Fibroblast of lung (primary cell): Measurements from ENCODE around the gene H1-8.

Source experiments
- CTCF ChIP-seq, 2 donors: IDR thresholded peaks in 1 of 2; conservative IDR thresholded peaks in 1 of 2; 1 replicate in 1 of 2; 2 replicates in 1 of 2; pipeline ENCODE4 v1.5.1; 2011 to 2012; ENCODE audit warnings: low read length in 2 of 2, control low read depth in 1 of 2, inconsistent platforms in 1 of 2, low read depth in 1 of 2, mild to moderate bottlenecking in 1 of 2
- EZH2 ChIP-seq: IDR thresholded peaks from 2 replicates; pipeline ENCODE4 v1.5.1; 2012; ENCODE audit warnings: low read length, control low read depth, mild to moderate bottlenecking; ENCODE audit errors: missing control alignments

DNA sequence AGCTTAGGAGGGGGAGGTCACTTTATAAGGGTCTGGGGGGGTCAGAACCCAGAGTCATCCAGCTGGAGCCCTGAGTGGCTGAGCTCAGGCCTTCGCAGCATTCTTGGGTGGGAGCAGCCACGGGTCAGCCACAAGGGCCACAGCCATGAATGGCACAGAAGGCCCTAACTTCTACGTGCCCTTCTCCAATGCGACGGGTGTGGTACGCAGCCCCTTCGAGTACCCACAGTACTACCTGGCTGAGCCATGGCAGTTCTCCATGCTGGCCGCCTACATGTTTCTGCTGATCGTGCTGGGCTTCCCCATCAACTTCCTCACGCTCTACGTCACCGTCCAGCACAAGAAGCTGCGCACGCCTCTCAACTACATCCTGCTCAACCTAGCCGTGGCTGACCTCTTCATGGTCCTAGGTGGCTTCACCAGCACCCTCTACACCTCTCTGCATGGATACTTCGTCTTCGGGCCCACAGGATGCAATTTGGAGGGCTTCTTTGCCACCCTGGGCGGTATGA is 14.3 kb upstream of the H1-8 start, which contains the start of gene RHO:
- TF ChIP-seq EZH2 (no peak), CTCF (conservative IDR thresholded peaks at IDR 0.05 in 1 of 2, IDR thresholded peaks at IDR 0.05 in 1 of 2; ENCODE audit: low read depth in 1 of 2, low read length in 2 of 2) (no peak)
